H1 (cell line): ENCODE measurements around the gene FBXO44. TPM values are rescaled to one million over a fixed set of nuclear protein-coding genes. Genes with fewer than 3 reads are reported as not detected.

ENCODE experiments used
- CTCF ChIA-PET: fragments of 300-600 bp; sonication (Branson Sonifier 250); formaldehyde crosslinking; loops from one replicate; lab custom pipeline; 2021; ENCODE audit not compliant: partially characterized antibody; lab: Charles Lee
- POLR2A ChIA-PET: fragments of 300-600 bp; sonication (Branson Sonifier 250); formaldehyde crosslinking; loops from one replicate; lab custom pipeline; 2021; ENCODE audit warnings: inconsistent platforms; ENCODE audit not compliant: partially characterized antibody; lab: Charles Lee
- DNase-seq, 2 experiments: peaks; one replicate each; pipeline versions ENCODE4 v3.0.0 to v3.0.0-alpha.2; 2010 to 2022; ENCODE audit warnings: low spot score in 2 of 2, low read depth in 1 of 2, mixed read lengths in 1 of 2
- FAIRE-seq: peaks from 2 replicates; lab custom pipeline; 2011; peaks lifted over from hg19 to GRCh38; lab: Jason Lieb, UNC
- H2AFZ ChIP-seq: 2 replicates; pipeline ENCODE4 v1.8.1; 2012; ENCODE audit warnings: low read length, inconsistent platforms
- H2AK5ac ChIP-seq: 2 replicates; pipeline ENCODE4 v1.6.1; 2013; ENCODE audit warnings: low read depth, low read length
- H2BK120ac ChIP-seq: replicated peaks from 2 replicates; pipeline ENCODE3; 2013; ENCODE audit warnings: low read depth, low read length, inconsistent platforms
- H2BK12ac ChIP-seq: 2 replicates; pipeline ENCODE4 v1.6.1; 2013; ENCODE audit warnings: low read depth, low read length
- H2BK15ac ChIP-seq: 2 replicates; pipeline ENCODE4 v1.6.1; 2013; ENCODE audit warnings: low read length
- H2BK20ac ChIP-seq: 2 replicates; pipeline ENCODE4 v1.6.1; 2013; ENCODE audit warnings: low read length
- H2BK5ac ChIP-seq: 2 replicates; pipeline ENCODE4 v1.6.1; 2013; ENCODE audit warnings: low read depth, low read length
- H3K14ac ChIP-seq: 2 replicates; pipeline ENCODE4 v1.6.1; 2013; ENCODE audit warnings: inconsistent platforms; ENCODE audit not compliant: insufficient read length
- H3K18ac ChIP-seq: 2 replicates; pipeline ENCODE4 v1.6.1; 2013; ENCODE audit warnings: low read length; ENCODE audit errors: extremely low read depth
- H3K23ac ChIP-seq: 2 replicates; pipeline ENCODE4 v1.6.1; 2013; ENCODE audit warnings: inconsistent platforms; ENCODE audit not compliant: insufficient read length
- H3K23me2 ChIP-seq: 2 replicates; pipeline ENCODE4 v1.6.1; 2013; ENCODE audit warnings: low read depth, low read length
- H3K27ac ChIP-seq: 2 replicates; pipeline ENCODE4 v1.6.1; 2011; ENCODE audit warnings: low read depth, low read length, inconsistent platforms
- H3K27me3 ChIP-seq, 4 experiments: replicated peaks in 1 of 4; 1 replicate in 1 of 4; 2 replicates in 3 of 4; pipeline versions ENCODE4 v1.6.1 to v1.8.1; 2011 to 2013; ENCODE audit warnings: low read length in 3 of 4, mild to moderate bottlenecking in 3 of 4, inconsistent platforms in 2 of 4, mixed read lengths in 2 of 4, moderate library complexity in 1 of 4; ENCODE audit not compliant: control insufficient read depth in 3 of 4, insufficient read depth in 3 of 4; ENCODE audit errors: extremely low read depth in 1 of 4
- H3K36me3 ChIP-seq, 4 experiments: 2 replicates each; pipeline versions ENCODE4 v1.6.1 to v1.8.1; 2011 to 2013; ENCODE audit warnings: mild to moderate bottlenecking in 4 of 4, low read length in 3 of 4, moderate library complexity in 2 of 4, control low read depth in 1 of 4, inconsistent platforms in 1 of 4; ENCODE audit not compliant: insufficient read depth in 4 of 4, control insufficient read depth in 2 of 4
- H3K4ac ChIP-seq: replicated peaks from 2 replicates; pipeline ENCODE3; 2013; ENCODE audit warnings: low read length, low read depth, mixed read lengths, inconsistent platforms; ENCODE audit not compliant: insufficient read length
- H3K4me1 ChIP-seq, 4 experiments: replicated peaks in 1 of 4; 1 replicate in 1 of 4; 2 replicates in 3 of 4; pipeline versions ENCODE4 v1.6.1 to v1.8.1; 2011 to 2013; ENCODE audit warnings: low read length in 3 of 4, inconsistent platforms in 2 of 4, mixed read lengths in 1 of 4; ENCODE audit not compliant: insufficient read depth in 4 of 4, control insufficient read depth in 3 of 4
- H3K4me2 ChIP-seq, 2 experiments: 2 replicates each; pipeline versions ENCODE4 v1.6.1 to v1.8.1; 2011 to 2013; ENCODE audit warnings: low read depth in 2 of 2, low read length in 2 of 2, control low read depth in 1 of 2, inconsistent platforms in 1 of 2, mild to moderate bottlenecking in 1 of 2; ENCODE audit not compliant: insufficient read depth in 1 of 2
- H3K4me3 ChIP-seq, 4 experiments: fragments of 200-600, 300-600 bp in 1 of 4; sonication (generic), shearing (Covaris generic), sonication (Bioruptor Twin) in 1 of 4; 2 replicates each; pipeline versions ENCODE4 v1.5.1 to v1.8.1; 2011 to 2016; ENCODE audit warnings: low read length in 4 of 4, low read depth in 3 of 4, control low read depth in 2 of 4, inconsistent platforms in 2 of 4, mild to moderate bottlenecking in 2 of 4, mixed read lengths in 1 of 4, moderate library complexity in 1 of 4; ENCODE audit not compliant: insufficient read depth in 2 of 4; ENCODE audit errors: extremely low read depth in 1 of 4
- H3K56ac ChIP-seq: replicated peaks from 2 replicates; pipeline ENCODE3; 2013; ENCODE audit warnings: low read depth, mild to moderate bottlenecking, mixed read lengths, low read length, inconsistent platforms; ENCODE audit not compliant: insufficient read length
- H3K79me1 ChIP-seq: 2 replicates; pipeline ENCODE4 v1.6.1; 2013; ENCODE audit warnings: low read depth, low read length, control low read depth
- H3K79me2 ChIP-seq, 2 experiments: 2 replicates each; pipeline versions ENCODE4 v1.6.1 to v1.8.1; 2012 to 2013; ENCODE audit warnings: low read length in 2 of 2, mild to moderate bottlenecking in 2 of 2, inconsistent platforms in 1 of 2; ENCODE audit not compliant: insufficient read depth in 2 of 2, control insufficient read depth in 1 of 2
- H3K9ac ChIP-seq, 4 experiments: replicated peaks in 1 of 4; 1 replicate in 1 of 4; 2 replicates in 3 of 4; pipeline versions ENCODE4 v1.6.1 to v1.8.1; 2011 to 2013; ENCODE audit warnings: low read depth in 3 of 4, low read length in 3 of 4, control low read depth in 2 of 4, mild to moderate bottlenecking in 2 of 4, moderate library complexity in 2 of 4, inconsistent platforms in 1 of 4; ENCODE audit errors: extremely low read depth in 1 of 4
- H3K9me3 ChIP-seq, 2 experiments: 2 replicates each; pipeline versions ENCODE4 v1.6.1 to v1.8.1; 2012 to 2013; ENCODE audit warnings: mild to moderate bottlenecking in 2 of 2, moderate library complexity in 2 of 2, control low read depth in 1 of 2, inconsistent platforms in 1 of 2, low read depth in 1 of 2, low read length in 1 of 2, mixed read lengths in 1 of 2; ENCODE audit not compliant: insufficient read depth in 2 of 2
- H4K20me1 ChIP-seq, 2 experiments: replicated peaks in 1 of 2; 2 replicates each; pipeline versions ENCODE3 to v1.8.1; 2011 to 2013; ENCODE audit warnings: inconsistent platforms in 2 of 2, low read length in 2 of 2, mild to moderate bottlenecking in 1 of 2; ENCODE audit not compliant: insufficient read depth in 2 of 2, control insufficient read depth in 1 of 2
- H4K5ac ChIP-seq: 2 replicates; pipeline ENCODE4 v1.6.1; 2013; ENCODE audit warnings: low read length, low read depth, mixed read lengths, inconsistent platforms; ENCODE audit not compliant: insufficient read length
- H4K8ac ChIP-seq: 2 replicates; pipeline ENCODE4 v1.8.0; 2013; ENCODE audit warnings: mild to moderate bottlenecking, moderate library complexity, low read length, inconsistent platforms; ENCODE audit not compliant: insufficient read depth; ENCODE audit errors: extremely low read depth
- H4K91ac ChIP-seq: replicated peaks from 2 replicates; pipeline ENCODE3; 2013; ENCODE audit warnings: low read length, mixed read lengths, inconsistent platforms; ENCODE audit not compliant: insufficient read length
- ASH2L ChIP-seq: fragments of 200-600, 300-600 bp; sonication (generic); IDR thresholded peaks from one replicate; pipeline ENCODE4 v1.7.1; 2017; ENCODE audit warnings: low read length
- BCL11A ChIP-seq, 2 experiments: IDR thresholded peaks; one replicate each; pipeline ENCODE4 v1.6.1; 2011; ENCODE audit warnings: low read depth in 2 of 2, low read length in 2 of 2, mild to moderate bottlenecking in 2 of 2
- CHD1 ChIP-seq: IDR thresholded peaks from 2 replicates; pipeline ENCODE4 v1.6.1; 2012; ENCODE audit warnings: low read depth, low read length, improper control_type of control experiment
- EGR1 ChIP-seq: IDR thresholded peaks from 2 replicates; pipeline ENCODE4 v1.6.1; 2011; ENCODE audit warnings: low read depth, low read length, borderline replicate concordance
- FOSL1 ChIP-seq: IDR thresholded peaks from 2 replicates; pipeline ENCODE4 v1.6.1; 2011; ENCODE audit warnings: mild to moderate bottlenecking, low read depth, low read length, moderate library complexity; ENCODE audit not compliant: insufficient read depth
- KDM1A ChIP-seq: fragments of 200-600, 300-600 bp; sonication (generic); IDR thresholded peaks from 2 replicates; pipeline ENCODE4 v1.7.1; 2016; ENCODE audit warnings: mild to moderate bottlenecking, low read length, borderline replicate concordance
- POU5F1 ChIP-seq: IDR thresholded peaks from 2 replicates; pipeline ENCODE4 v1.6.1; 2011; ENCODE audit warnings: low read depth, mild to moderate bottlenecking, low read length, moderate library complexity
- RAD21 ChIP-seq, 2 experiments: IDR thresholded peaks in 1 of 2; conservative IDR thresholded peaks in 1 of 2; 2 replicates each; pipeline ENCODE4 v1.6.1; 2011; ENCODE audit warnings: low read depth in 2 of 2, low read length in 2 of 2, improper control_type of control experiment in 1 of 2, inconsistent platforms in 1 of 2, mild to moderate bottlenecking in 1 of 2, moderate library complexity in 1 of 2
- RBBP5 ChIP-seq: IDR thresholded peaks from 2 replicates; pipeline ENCODE4 v1.7.1; 2012; ENCODE audit warnings: low read depth, mild to moderate bottlenecking, inconsistent platforms, low read length, moderate library complexity, borderline replicate concordance
- SIN3A ChIP-seq, 2 experiments: IDR thresholded peaks in 1 of 2; conservative IDR thresholded peaks in 1 of 2; 2 replicates each; pipeline ENCODE4 v1.6.1; 2011 to 2012; ENCODE audit warnings: low read length in 2 of 2, improper control_type of control experiment in 1 of 2, low read depth in 1 of 2, mild to moderate bottlenecking in 1 of 2
- TAF1 ChIP-seq: IDR thresholded peaks from 2 replicates; pipeline ENCODE4 v1.6.1; 2011; ENCODE audit warnings: mild to moderate bottlenecking, low read depth, low read length
- TBP ChIP-seq: IDR thresholded peaks from 2 replicates; pipeline ENCODE4 v1.6.1; 2011; ENCODE audit warnings: low read depth, low read length, improper control_type of control experiment
- YY1 ChIP-seq: IDR thresholded peaks from 2 replicates; pipeline ENCODE4 v1.6.1; 2011; ENCODE audit warnings: low read depth, mild to moderate bottlenecking, low read length
- ZNF274 ChIP-seq: IDR thresholded peaks from 2 replicates; pipeline ENCODE4 v1.7.0; 2012; ENCODE audit warnings: low read length, borderline replicate concordance; ENCODE audit errors: extremely low read depth
- WGBS, 2 experiments: shearing (Covaris generic) in 1 of 2; methylation state at CpG; one replicate each; pipeline versions ENCODE4 v1.1.6 to v1.1.7; 2013 to 2015; ENCODE audit warnings: low lambda C conversion rate in 2 of 2, mixed read lengths in 2 of 2, inconsistent platforms in 1 of 2, low coverage in 1 of 2, missing lambda C conversion rate in 1 of 2; ENCODE audit not compliant: insufficient replicate concordance in 2 of 2, insufficient coverage in 1 of 2, insufficient read length in 1 of 2; ENCODE audit errors: extremely low coverage in 1 of 2, missing lambda C conversion rate in 1 of 2; 5-methylcytosine and 5-hydroxymethylcytosine counted together
- polyA plus RNA-seq, 7 experiments: library from polyadenylated mRNA; depleted of rRNA in 3 of 7; stranded (reverse) in 5 of 7; unstranded in 2 of 7; fragments of >200 nt in 5 of 7; fragments of 200-250 nt in 2 of 7; gene quantifications; 1 replicate in 5 of 7; 2 replicates in 1 of 7; 4 replicates in 1 of 7; pipeline versions ENCODE4 v1.2.1 to v1.2.3, GENCODE V29; 2011 to 2013; ENCODE audit warnings: missing spikeins in 2 of 7, mixed read lengths in 2 of 7
- total RNA-seq: library from RNA; stranded (reverse); fragmentation: NEBNext Ultra II Directional; extraction: Animal tissue kit (Norgen Biotek cat#: 25700); gene quantifications from 2 replicates; pipeline ENCODE4 v1.2.1, GENCODE V29; 2021

Gene FBXO44
- total and polyA plus RNA-seq, 2 of the 8 experiments (the other 6 are each of a cell fraction or from before 2014, with no cell fraction given): 27.0 to 27.2 TPM

- Histone ChIP-seq H4K20me1 (peaks cover 13 to 27% of the 10 kb centered on the region in 2 experiments), H3K4ac (no peak overlapping the region), H4K91ac (no peak overlapping the region), H3K36me3 (peaks cover 32 to 59% (median 40%) of the 10 kb centered on the region in 4 experiments), H2BK5ac (no peak overlapping the region), H2BK12ac (no peak overlapping the region), H4K8ac (no peak overlapping the region), H3K18ac (no peak overlapping the region), H3K27me3 (no peaks in the 10 kb centered on the region), H2BK15ac (no peak overlapping the region), H3K4me1 (peaks cover 6 to 18% (median 13%) of the 10 kb centered on the region in 4 experiments), H4K5ac (no peak overlapping the region), H2BK20ac (no peak overlapping the region), H3K4me3 (no peak overlapping the region), H2AK5ac (no peak overlapping the region), H3K14ac (no peak overlapping the region), H3K23me2 (peaks cover 8% of the 10 kb centered on the region), H3K9ac (no peak overlapping the region), H2BK120ac (no peak overlapping the region), H2AFZ (no peak overlapping the region), H3K9me3 (no peaks in the 10 kb centered on the region), H3K27ac (no peak overlapping the region), H3K79me1 (peaks cover 6% of the 10 kb centered on the region; the same call in 1 of the 2 replicates), H3K4me2 (no peak overlapping the region; a peak in 1 of 4 replicates), H3K56ac (no peak overlapping the region), H3K79me2 (peaks cover 0 to 21% of the 10 kb centered on the region in 2 experiments; a peak in 2 of 4 replicates), H3K23ac (no peak overlapping the region)
- CTCF ChIA-PET: interaction anchor here (1.0 to 21.6 kb wide), 5 partner anchors 12 to 41 kb away, joined by 3 to 266 read pairs (median 5); no protein-coding TSS in a partner anchor
- FAIRE-seq (no peak), DNase-seq (no peak)
- POLR2A ChIA-PET: interaction anchor here (1.0 to 32.0 kb wide), 7 partner anchors 6 to 66 kb away, joined by 3 to 1025 read pairs (median 6); partner anchors contain the start of genes DRAXIN, FBXO6 and MAD2L2
- WGBS, 2 experiments: 96% methylated on average over 2 of the region's 2 CpGs; no CpG with 5 or more reads in 1 of the 2 experiments
- TF ChIP-seq FOSL1 (no peak), ZNF274 (no peak), ASH2L (no peak), TBP (no peak), YY1 (no peak), EGR1 (no peak), TAF1 (no peak), BCL11A (IDR thresholded peaks at IDR 0.05; ENCODE audit: low read depth in 2 of 2, low read length in 2 of 2) (no peak), RBBP5 (no peak), POU5F1 (no peak), SIN3A (conservative IDR thresholded peaks at IDR 0.05 in 1 of 2, IDR thresholded peaks at IDR 0.05 in 1 of 2; ENCODE audit: low read depth in 1 of 2, low read length in 2 of 2) (no peak), RAD21 (IDR thresholded peaks at IDR 0.05 in 1 of 2, conservative IDR thresholded peaks at IDR 0.05 in 1 of 2; ENCODE audit: low read depth in 2 of 2, low read length in 2 of 2) (no peak), CHD1 (no peak), KDM1A (no peak)
Observed at GRCh38 chr1:11678442-11678841, 23.8 kb downstream of the FBXO44 start.
